Fibroblast of pulmonary artery (primary cell): ENCODE measurements around the gene DPH6.
"Not testable (repeated sequence)": the region's sequence is repeated elsewhere in the genome, so short reads cannot be mapped to it uniquely, and the experiment has no call there.

Experiments
- DNase-seq: peaks from one replicate; pipeline ENCODE4 v3.0.0-alpha.2; 2010; ENCODE audit warnings: low read depth
- H3K4me3 ChIP-seq: replicated peaks from 2 replicates; pipeline ENCODE4 v1.5.1; 2011; ENCODE audit warnings: low read depth, mild to moderate bottlenecking, control low read depth, low read length, moderate library complexity
- CTCF ChIP-seq: IDR thresholded peaks from 2 replicates; pipeline ENCODE4 v1.5.1; 2011; ENCODE audit warnings: mild to moderate bottlenecking, control low read depth, low read length, inconsistent platforms; ENCODE audit errors: missing control alignments

The DPH6 gene

GRCh38 chr15:35444557-35445204 lies 101.3 kb downstream of the DPH6 start:
- TF ChIP-seq CTCF: peak; percentile 89
- H3K4me3 ChIP-seq: no peak overlapping the region
- DNase-seq: peak; percentile 77

GRCh38 chr15:35443376-35443775 lies 102.6 kb downstream of the DPH6 start:
- DNase-seq: no peak
- no peak overlapping the region for H3K4me3 ChIP-seq
- TF ChIP-seq CTCF: no peak

GRCh38 chr15:35442742-35443141 lies 103.2 kb downstream of the DPH6 start:
- DNase-seq: no peak
- TF ChIP-seq CTCF: no peak
- H3K4me3 ChIP-seq: no peak overlapping the region

- not testable (repeated sequence) for DNase-seq, H3K4me3 ChIP-seq
Observed at GRCh38 chr15:35441279-35441678, 104.7 kb downstream of the DPH6 start.

- TF ChIP-seq CTCF: no peak
- DNase-seq: no peak
- no peak overlapping the region for H3K4me3 ChIP-seq
Observed at GRCh38 chr15:35440265-35440664, 105.7 kb downstream of the DPH6 start.

- H3K4me3 ChIP-seq: no peak overlapping the region
- no peak for TF ChIP-seq CTCF
- DNase-seq: peak; percentile 84
Observed at GRCh38 chr15:35439291-35439690, 106.7 kb downstream of the DPH6 start.

- no peak overlapping the region for H3K4me3 ChIP-seq
- peak; percentile 34 for DNase-seq
- peak; percentile 30 for TF ChIP-seq CTCF
Observed at GRCh38 chr15:35437157-35437556, 108.8 kb downstream of the DPH6 start.

GRCh38 chr15:35436422-35436821 lies 109.5 kb downstream of the DPH6 start:
- no peak for DNase-seq
- no peak for TF ChIP-seq CTCF
- no peak overlapping the region for H3K4me3 ChIP-seq
